CD14-positive monocyte (primary cell): ENCODE results near the gene TRPV5. TPM values are rescaled to one million over a fixed set of nuclear protein-coding genes. Genes with fewer than 3 reads are reported as not detected.

Experiments
- DNase-seq, 3 donors: peaks; one replicate each; pipeline ENCODE4 v3.0.0-alpha.2; 2011 to 2022
- H2AFZ ChIP-seq: 2 replicates; pipeline ENCODE4 v1.6.0; 2012; ENCODE audit warnings: mild to moderate bottlenecking, low read depth, low read length, inconsistent platforms; ENCODE audit not compliant: insufficient read depth, poor library complexity, severe bottlenecking
- H3K27ac ChIP-seq, 2 donors: 1 replicate in 1 of 2; 2 replicates in 1 of 2; pipeline ENCODE4 v1.5.1; 2012 to 2013; ENCODE audit warnings: low read length in 2 of 2, control low read depth in 1 of 2, inconsistent platforms in 1 of 2, low read depth in 1 of 2, mild to moderate bottlenecking in 1 of 2
- H3K27me3 ChIP-seq, 2 donors: one replicate each; pipeline versions ENCODE4 v1.6.0 to v1.6.1; 2011 to 2013; ENCODE audit warnings: low read length in 2 of 2; ENCODE audit not compliant: control insufficient read depth in 2 of 2, insufficient read depth in 2 of 2
- H3K36me3 ChIP-seq, 2 donors: replicated peaks in 1 of 2; 1 replicate in 1 of 2; 2 replicates in 1 of 2; pipeline versions ENCODE4 v1.5.1 to v1.6.1; 2012 to 2013; ENCODE audit warnings: low read length in 2 of 2, control low read depth in 1 of 2, inconsistent platforms in 1 of 2, mild to moderate bottlenecking in 1 of 2; ENCODE audit not compliant: insufficient read depth in 2 of 2, control insufficient read depth in 1 of 2
- H3K4me1 ChIP-seq, 2 donors: 1 replicate in 1 of 2; 2 replicates in 1 of 2; pipeline versions ENCODE4 v1.5.1 to v1.6.1; 2012 to 2013; ENCODE audit warnings: low read length in 2 of 2, control low read depth in 1 of 2, inconsistent platforms in 1 of 2, mild to moderate bottlenecking in 1 of 2, moderate library complexity in 1 of 2; ENCODE audit not compliant: insufficient read depth in 2 of 2, control insufficient read depth in 1 of 2
- H3K4me2 ChIP-seq: replicated peaks from 2 replicates; pipeline ENCODE3; 2012; ENCODE audit warnings: low read length, moderate library complexity, mild to moderate bottlenecking; ENCODE audit not compliant: poor library complexity, severe bottlenecking; ENCODE audit errors: extremely low read depth
- H3K4me3 ChIP-seq, 3 experiments: fragments of 200-600 bp in 1 of 3; sonication (generic) in 1 of 3; replicated peaks in 1 of 3; 1 replicate in 2 of 3; 2 replicates in 1 of 3; pipeline ENCODE4 v1.5.1; 2011 to 2013; ENCODE audit warnings: low read length in 3 of 3, mild to moderate bottlenecking in 3 of 3, control low read depth in 2 of 3, low read depth in 2 of 3, inconsistent platforms in 1 of 3, moderate library complexity in 1 of 3
- H3K79me2 ChIP-seq: 2 replicates; pipeline ENCODE4 v1.6.0; 2012; ENCODE audit warnings: mild to moderate bottlenecking, control low read depth, inconsistent platforms, low read length, moderate library complexity; ENCODE audit not compliant: insufficient read depth
- H3K9ac ChIP-seq: 2 replicates; pipeline ENCODE4 v1.6.0; 2017; ENCODE audit warnings: low read length, mild to moderate bottlenecking; ENCODE audit not compliant: insufficient read depth, poor library complexity, severe bottlenecking
- H3K9me3 ChIP-seq, 2 donors: replicated peaks in 1 of 2; 1 replicate in 1 of 2; 2 replicates in 1 of 2; pipeline versions ENCODE4 v1.5.1 to v1.6.1; 2012 to 2013; ENCODE audit warnings: low read length in 2 of 2, control low read depth in 1 of 2; ENCODE audit not compliant: control insufficient read depth in 1 of 2, insufficient read depth in 1 of 2
- H4K20me1 ChIP-seq: 2 replicates; pipeline ENCODE4 v1.6.0; 2012; ENCODE audit warnings: mild to moderate bottlenecking, low read length, control low read depth, moderate library complexity; ENCODE audit not compliant: insufficient read depth
- H3K27ac Mint-ChIP-seq, 7 donors: one replicate each; pipeline ENCODE4 v1.8.0; 2020; ENCODE audit warnings: mild to moderate bottlenecking in 7 of 7, mixed read lengths in 7 of 7, moderate library complexity in 6 of 7, inconsistent platforms in 2 of 7
- H3K27me3 Mint-ChIP-seq, 3 donors: one replicate each; pipeline ENCODE4 v1.8.0; 2021 to 2022; ENCODE audit warnings: low read depth in 3 of 3, mild to moderate bottlenecking in 3 of 3, mixed read lengths in 3 of 3, moderate library complexity in 3 of 3, inconsistent platforms in 1 of 3
- H3K36me3 Mint-ChIP-seq, 2 donors: one replicate each; pipeline ENCODE4 v1.8.0; 2020; ENCODE audit warnings: mixed read lengths in 2 of 2, inconsistent platforms in 1 of 2, mild to moderate bottlenecking in 1 of 2
- H3K4me1 Mint-ChIP-seq: one replicate; pipeline ENCODE4 v1.8.0; 2020; ENCODE audit warnings: mild to moderate bottlenecking, mixed read lengths
- H3K4me3 Mint-ChIP-seq, 2 donors: one replicate each; pipeline ENCODE4 v1.8.0; 2020; ENCODE audit warnings: mild to moderate bottlenecking in 2 of 2, mixed read lengths in 2 of 2, moderate library complexity in 1 of 2
- H3K9me3 Mint-ChIP-seq, 7 donors: one replicate each; pipeline ENCODE4 v1.8.0; 2020 to 2022; ENCODE audit warnings: mixed read lengths in 7 of 7, mild to moderate bottlenecking in 6 of 7, moderate library complexity in 6 of 7, inconsistent platforms in 2 of 7
- CTCF ChIP-seq: fragments of 200-600 bp; IDR thresholded peaks from one replicate; pipeline ENCODE4 v1.8.0; 2022; ENCODE audit warnings: antibody characterized with exemption, mild to moderate bottlenecking
- WGBS: methylation state at CpG from one replicate; pipeline ENCODE4 v1.1.5; 2013; ENCODE audit warnings: missing lambda C conversion rate; ENCODE audit not compliant: insufficient coverage; 5-methylcytosine and 5-hydroxymethylcytosine counted together
- intact Hi-C, 2 donors: fragments of 100-400 bp; cut with micrococcal nuclease; formaldehyde crosslinking; loops; one replicate each; pipeline versions ENCODE4 v1.15.0 to v1.15.1; 2023
- polyA plus RNA-seq, 3 donors: library from polyadenylated mRNA; depleted of rRNA in 1 of 3; unstranded in 2 of 3; stranded (reverse) in 1 of 3; fragments of 300-500 nt in 2 of 3; fragments of >200 nt in 1 of 3; fragmentation: Illumina TruSeq in 2 of 3; gene quantifications; 1 replicate in 2 of 3; 2 replicates in 1 of 3; pipeline ENCODE4 v1.2.3, GENCODE V29; 2012 to 2021

The TRPV5 gene
- polyA plus RNA-seq, 3 donors = not detected

DNA sequence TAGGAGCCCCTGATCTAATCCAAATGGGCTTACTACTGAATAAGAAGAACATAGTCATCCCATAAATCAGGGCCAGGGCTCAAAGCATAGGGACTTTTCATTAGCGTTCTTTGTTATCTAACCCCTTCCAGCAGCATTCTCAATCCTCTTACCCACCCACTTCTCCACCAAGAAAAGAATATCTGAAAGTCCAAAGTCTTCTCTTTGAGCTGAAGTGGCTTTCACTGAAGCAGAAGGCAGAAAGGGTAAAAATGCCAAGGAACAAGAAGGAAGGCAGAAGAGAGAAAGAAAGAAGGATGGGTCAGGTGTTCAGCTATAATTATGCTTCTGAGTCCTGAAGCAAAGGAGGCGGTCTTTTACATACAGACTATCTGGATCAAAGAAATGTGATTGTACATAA, 10.2 kb downstream of the TRPV5 start:
- DNase-seq = no peak
- no peak for TF ChIP-seq CTCF
- Mint-ChIP-seq H3K27me3 (peaks cover 0 to 17% (median 0%) of the 10 kb centered on the region in 3 donors), H3K36me3 (peaks cover 6 to 8% of the 10 kb centered on the region in 2 donors), H3K4me3 (no peak overlapping the region), H3K9me3 (peaks cover 12 to 20% (median 16%) of the 10 kb centered on the region in 7 donors), H3K27ac (no peak overlapping the region), H3K4me1 (peaks cover 28% of the 10 kb centered on the region)
- no peaks in the 10 kb centered on the region for H3K27me3 ChIP-seq
- no peaks in the 10 kb centered on the region for H3K36me3 ChIP-seq
- no CpG with 5 or more reads among the region's 2 CpGs for WGBS
- no peak overlapping the region for H3K9ac ChIP-seq
- intact Hi-C loops = no loop called here
- no peak overlapping the region for H3K4me3 ChIP-seq
- no peak overlapping the region for H3K27ac ChIP-seq
- peaks cover 0 to 6% of the 10 kb centered on the region in 2 donors for H3K9me3 ChIP-seq
- H3K4me1 ChIP-seq = peaks cover 27 to 28% of the 10 kb centered on the region in 2 donors
- no peaks in the 10 kb centered on the region for H4K20me1 ChIP-seq
- H3K4me2 ChIP-seq = no peak overlapping the region
- peak overlapping the region; percentile 17 for H2AFZ ChIP-seq
- no peaks in the 10 kb centered on the region for H3K79me2 ChIP-seq

DNA sequence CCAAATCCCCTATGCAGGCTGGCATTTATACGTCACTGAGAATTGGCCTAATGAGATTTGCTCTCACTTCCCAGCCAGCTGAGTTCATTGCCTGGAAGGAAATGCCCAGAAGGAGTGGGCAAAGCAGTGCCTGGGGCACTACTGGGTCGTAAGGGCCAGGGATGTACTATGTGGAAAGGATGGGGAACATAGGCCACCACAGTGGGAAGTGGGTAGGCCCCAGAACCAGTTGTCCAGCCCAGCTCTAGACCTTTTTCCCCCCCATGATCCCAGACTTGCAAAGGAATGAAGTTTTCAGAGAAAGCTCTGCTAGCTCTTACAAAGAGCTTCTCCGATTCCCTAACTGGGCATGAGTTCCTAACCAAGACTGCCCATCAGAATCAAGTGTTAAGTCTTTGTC, 13.9 kb downstream of the TRPV5 start:
- Mint-ChIP-seq H3K4me1 (no peaks in the 10 kb centered on the region), H3K36me3 (no peaks in the 10 kb centered on the region), H3K9me3 (peaks cover 0 to 2% (median 0%) of the 10 kb centered on the region in 7 donors), H3K27ac (no peak overlapping the region), H3K27me3 (peaks cover 2 to 16% (median 2%) of the 10 kb centered on the region in 3 donors), H3K4me3 (no peak overlapping the region)
- no peak for TF ChIP-seq CTCF
- Histone ChIP-seq H3K9ac (no peak overlapping the region), H3K36me3 (no peaks in the 10 kb centered on the region), H3K79me2 (no peaks in the 10 kb centered on the region), H3K4me3 (no peak overlapping the region), H2AFZ (no peak overlapping the region), H3K27ac (no peak overlapping the region), H3K4me2 (no peak overlapping the region), H3K27me3 (no peaks in the 10 kb centered on the region), H3K9me3 (no peaks in the 10 kb centered on the region), H3K4me1 (no peaks in the 10 kb centered on the region), H4K20me1 (no peaks in the 10 kb centered on the region)
- intact Hi-C loops = no loop called here
- no peak for DNase-seq
- WGBS = 100% methylated on average over 2 of the region's 3 CpGs
